Fibroblast of skin of right biceps (primary cell): ENCODE measurements around the gene TMEM220.

Experiments
- DNase-seq: peaks from one replicate; pipeline ENCODE4 v3.0.0-alpha.2; 2013

Gene TMEM220

GRCh38 chr17:10729334-10730193, at the start of gene TMEM220:
TMEM220 (minus strand) TSS chr17:10730023; CDS start chr17:10729851, 172 bp downstream.
- DNase-seq: peak; percentile 74

- no peak for DNase-seq
Observed at GRCh38 chr17:10779609-10780008, 49.8 kb upstream of the TMEM220 start.

- DNase-seq: no peak
Observed at GRCh38 chr17:10777890-10778289, 48.1 kb upstream of the TMEM220 start.

GRCh38 chr17:10777131-10777807, 47.4 kb upstream of the TMEM220 start:
- DNase-seq: no peak

- DNase-seq: no peak
Observed at GRCh38 chr17:10776381-10776780, 46.6 kb upstream of the TMEM220 start.

- DNase-seq: no peak
Observed at GRCh38 chr17:10775740-10776356, 46.0 kb upstream of the TMEM220 start.

GRCh38 chr17:10775058-10775457, 45.2 kb upstream of the TMEM220 start:
- no peak for DNase-seq

GRCh38 chr17:10773391-10773790, 43.6 kb upstream of the TMEM220 start:
- DNase-seq: no peak

- DNase-seq: no peak
Observed at GRCh38 chr17:10772425-10773380, 42.9 kb upstream of the TMEM220 start.

GRCh38 chr17:10771148-10771547, 41.3 kb upstream of the TMEM220 start:
- no peak for DNase-seq

GRCh38 chr17:10769840-10770239, 40.0 kb upstream of the TMEM220 start:
- no peak for DNase-seq

- no peak for DNase-seq
Observed at GRCh38 chr17:10768750-10769251, 39.0 kb upstream of the TMEM220 start.

GRCh38 chr17:10767232-10767631, 37.4 kb upstream of the TMEM220 start:
- DNase-seq: no peak

- DNase-seq: no peak
Observed at GRCh38 chr17:10762037-10762436, 32.2 kb upstream of the TMEM220 start.

GRCh38 chr17:10761281-10761680, 31.5 kb upstream of the TMEM220 start:
- DNase-seq: no peak

- DNase-seq: no peak
Observed at GRCh38 chr17:10758062-10758461, 28.2 kb upstream of the TMEM220 start.

- DNase-seq: no peak
Observed at GRCh38 chr17:10757647-10758046, 27.8 kb upstream of the TMEM220 start.

GRCh38 chr17:10757067-10757466, 27.2 kb upstream of the TMEM220 start:
- no peak for DNase-seq

GRCh38 chr17:10756619-10757018, 26.8 kb upstream of the TMEM220 start:
- DNase-seq: no peak

- no peak for DNase-seq
Observed at GRCh38 chr17:10756185-10756584, 26.4 kb upstream of the TMEM220 start.

- DNase-seq: no peak
Observed at GRCh38 chr17:10755592-10756127, 25.8 kb upstream of the TMEM220 start.
